ENCODE results near the gene SMIM1. TPM values are rescaled to one million over a fixed set of nuclear protein-coding genes. Genes with fewer than 3 reads are reported as not detected.

Gene SMIM1
- total and polyA plus RNA-seq, 9 of the 15 experiments (the other 6 are each of a cell fraction or from before 2014, with no cell fraction given) = 2.3 to 125 (median 24.3) TPM

DNA sequence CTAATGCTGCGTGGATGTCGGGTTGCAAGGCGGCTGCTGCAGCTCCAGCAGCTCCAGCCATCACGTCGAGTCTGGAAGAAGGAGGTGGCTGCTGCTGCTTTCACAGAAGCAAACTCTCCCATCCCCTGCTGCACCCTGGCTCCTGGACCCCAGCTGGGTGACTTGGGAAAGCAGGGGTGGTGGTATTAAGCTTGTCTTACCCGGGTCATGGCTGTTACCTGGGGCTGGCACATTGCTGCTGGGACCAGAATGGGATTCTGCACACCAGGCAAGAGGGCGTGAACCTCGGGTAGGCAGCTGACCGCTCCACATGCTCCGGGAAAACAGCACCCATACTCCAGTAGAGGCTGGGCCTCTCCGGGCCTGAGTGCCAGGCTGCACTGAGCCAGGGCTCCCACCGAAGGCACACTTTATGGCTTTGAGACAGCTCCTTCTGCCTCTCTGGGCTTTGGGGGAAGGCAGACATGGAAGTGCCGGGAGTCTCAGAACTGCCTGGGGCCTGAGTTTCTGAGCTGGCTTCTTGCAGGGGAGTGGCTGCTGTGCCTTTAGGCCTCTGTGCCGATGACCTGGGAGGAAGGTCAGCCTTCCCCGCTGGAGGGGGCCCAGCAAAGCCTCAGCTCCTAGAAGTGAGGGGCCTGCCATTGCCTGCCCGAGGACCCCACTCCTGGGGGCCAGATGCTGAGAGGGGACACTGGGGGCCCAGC, 1.2 kb downstream of the SMIM1 start (continued):
- no peak for TF ChIP-seq PBX2 (CRISPR knock-in tag; IDR thresholded peaks at IDR 0.05; ENCODE audit: low read depth)
- TF ChIP-seq PBX2 (tag; conservative IDR thresholded peaks at IDR 0.05; ENCODE audit: low read depth) = no peak
- peak; percentile 64 for TF ChIP-seq CHD1 (IDR thresholded peaks at IDR 0.05; ENCODE audit: low read length)
- TF ChIP-seq HINFP (tag; conservative IDR thresholded peaks at IDR 0.05; ENCODE audit: low read depth) = no peak
- no peak for TF ChIP-seq CTBP1 (IDR thresholded peaks at IDR 0.05; ENCODE audit: borderline replicate concordance)
- peak; percentile 70; the same call in 1 of the 2 replicates for TF ChIP-seq ERF (CRISPR knock-in tag; IDR thresholded peaks at IDR 0.05)
- TF ChIP-seq XRCC4 (IDR thresholded peaks at IDR 0.05; ENCODE audit: extremely low read depth, insufficient read depth, insufficient read length) = no peak
- TF ChIP-seq ZBTB7A (IDR thresholded peaks at IDR 0.05; ENCODE audit: borderline replicate concordance, control insufficient read depth, low read depth, low read length) = 0 out of 2 replicates have a peak, but pooled peaks have one; percentile 18
- TF ChIP-seq SETDB1 (IDR thresholded peaks at IDR 0.05; ENCODE audit: low read length) = no peak
- TF ChIP-seq BMI1 (IDR thresholded peaks at IDR 0.05; ENCODE audit: low read length) = no peak
- TF ChIP-seq ZNF586 (CRISPR knock-in tag; conservative IDR thresholded peaks at IDR 0.05) = no peak
- 0 out of 2 replicates have a peak, but pooled peaks have one; percentile 33 for TF ChIP-seq ZNF57 (CRISPR knock-in tag; IDR thresholded peaks at IDR 0.05)
- peak; percentile 61 to 70; a peak in 2 of 4 replicates for TF ChIP-seq SIN3A (IDR thresholded peaks at IDR 0.05; ENCODE audit: borderline replicate concordance in 2 of 2, control insufficient read depth in 1 of 2, low read depth in 2 of 2, low read length in 2 of 2)
- no peak for TF ChIP-seq ZNF121 (CRISPR knock-in tag; conservative IDR thresholded peaks at IDR 0.05)
- TF ChIP-seq ATF7 (IDR thresholded peaks at IDR 0.05) = no peak
- 0 out of 2 replicates have a peak, but pooled peaks have one; percentile 3 for TF ChIP-seq TCF3 (CRISPR knock-in tag; IDR thresholded peaks at IDR 0.05)
- TF ChIP-seq ATF6 (CRISPR knock-in tag; IDR thresholded peaks at IDR 0.05) = 0 out of 2 replicates have a peak, but pooled peaks have one; percentile 43
